HG02870 (cell line): Measurements from ENCODE around the gene DPEP3.

Source experiments
- ATAC-seq: cut with Tn5 transposase; IDR thresholded peaks from one replicate; pipeline ENCODE4 v1.9.1; 2021; ENCODE audit warnings: mild to moderate bottlenecking, moderate library complexity; ENCODE audit not compliant: unreplicated experiment

The DPEP3 gene

GRCh38 chr16:67967958-67968399 is 12.3 kb downstream of the DPEP3 start:
- ATAC-seq, result peak; percentile 23

- no peak for ATAC-seq
These were observed 12.9 kb downstream of the DPEP3 start for GRCh38 chr16:67967183-67967957.

DNA sequence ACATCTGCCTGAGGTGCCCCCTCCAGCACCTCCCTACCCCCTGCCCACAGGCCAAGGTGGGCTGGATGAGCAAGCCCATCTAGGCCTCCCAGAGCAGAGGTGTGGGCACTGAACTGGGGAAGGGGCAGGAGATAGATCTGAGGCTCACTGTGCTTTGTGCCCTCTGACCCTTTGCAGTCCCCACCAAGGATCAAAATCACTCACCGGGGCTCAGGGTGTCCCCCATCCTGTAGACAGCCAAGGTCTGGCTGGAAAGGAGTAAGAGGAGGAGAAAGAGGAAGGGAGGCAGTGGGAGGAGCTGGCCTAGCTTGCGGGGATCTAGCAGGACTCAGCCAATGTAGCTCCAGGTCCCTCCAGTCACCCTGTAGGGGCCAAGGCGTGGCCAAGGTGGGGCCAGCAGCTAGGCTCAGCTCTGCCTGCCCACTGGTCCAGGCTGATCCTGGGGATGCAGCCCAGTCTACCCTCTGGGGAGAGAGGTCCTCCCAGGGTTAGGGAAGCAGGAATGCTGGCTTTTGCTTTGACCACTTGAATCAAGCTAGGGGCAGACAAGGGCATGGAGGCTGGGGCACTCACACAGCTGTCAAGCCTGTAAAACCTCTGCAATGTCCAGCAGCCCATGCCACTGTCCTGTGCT is 13.6 kb downstream of the DPEP3 start:
- ATAC-seq, result no peak

DNA sequence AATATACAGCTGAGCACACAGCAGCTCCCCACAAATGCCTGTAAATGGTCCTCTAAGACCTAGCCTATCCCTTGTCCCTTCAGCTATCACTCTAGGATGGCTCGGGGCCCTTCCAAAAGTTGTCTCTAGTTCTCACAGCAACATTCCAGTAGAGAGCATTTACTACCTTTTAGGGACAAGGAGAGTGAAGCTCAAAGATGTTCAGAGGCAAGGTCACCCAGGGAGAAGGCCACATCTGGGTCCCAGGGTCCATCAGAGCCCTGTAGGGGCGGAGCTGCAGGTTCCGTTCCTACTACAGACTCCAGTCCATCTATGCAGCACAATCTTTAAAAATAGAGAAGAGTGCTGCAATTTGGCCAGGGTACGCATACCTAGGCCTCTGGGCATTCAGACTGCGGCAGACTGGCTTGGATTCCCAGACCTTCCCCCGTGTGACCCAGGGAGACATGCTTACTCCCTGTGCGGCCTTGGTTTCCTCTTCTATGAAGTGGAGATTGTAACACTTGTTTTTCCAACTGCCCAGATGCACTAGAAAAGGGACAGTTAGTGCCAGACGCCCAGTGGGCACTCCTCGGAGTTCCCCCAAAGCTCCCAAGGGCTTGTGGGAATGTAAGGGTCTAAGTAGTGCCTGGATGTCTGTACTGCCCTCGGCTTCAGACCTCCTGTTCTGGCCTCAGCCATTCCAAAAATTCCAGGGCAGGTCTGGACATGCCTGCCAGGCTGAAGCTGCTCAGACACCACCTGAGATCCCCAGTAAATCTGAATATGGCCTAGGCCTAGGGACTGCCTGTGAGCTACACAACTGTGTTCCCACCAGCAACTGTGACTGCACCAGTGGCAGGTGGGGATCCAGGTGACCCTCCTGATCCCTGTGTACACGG is 14.4 kb downstream of the DPEP3 start:
- ATAC-seq, result no peak

- no peak for ATAC-seq
These were observed 15.7 kb downstream of the DPEP3 start for GRCh38 chr16:67964477-67965131.

DNA sequence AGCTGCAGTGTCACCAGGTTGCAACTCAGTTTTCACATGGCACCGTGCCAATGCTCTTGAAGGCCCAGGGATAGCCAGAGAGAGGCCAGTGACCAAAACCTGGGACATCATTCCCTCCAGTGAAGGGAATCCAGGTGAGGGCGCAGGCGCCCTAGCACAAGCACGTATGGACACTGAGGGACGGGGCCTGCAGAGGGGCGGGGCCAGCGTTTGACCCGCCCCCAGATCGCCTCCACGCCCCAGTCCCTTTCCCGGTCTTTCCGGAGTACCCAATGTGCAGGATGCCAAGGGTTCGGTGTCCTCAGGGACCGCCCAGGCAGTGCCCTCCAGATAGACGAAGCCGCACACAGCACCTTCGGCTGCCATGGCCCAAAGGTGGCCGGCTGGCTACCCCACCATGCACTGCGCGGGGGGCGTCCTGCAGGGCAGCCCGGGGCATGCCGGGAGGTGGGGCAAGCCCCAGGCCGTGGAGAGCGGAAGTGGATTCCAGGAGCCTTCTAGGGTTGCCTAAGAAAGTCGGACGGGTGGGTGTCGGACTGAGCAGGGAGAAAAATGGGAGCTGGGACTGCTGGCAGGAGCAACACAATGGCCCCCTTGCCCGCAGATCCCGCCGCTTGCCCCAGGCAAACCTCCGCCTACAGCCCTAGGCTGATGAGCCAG is 16.5 kb downstream of the DPEP3 start:
- no peak for ATAC-seq

GRCh38 chr16:67963292-67963661 is 17.0 kb downstream of the DPEP3 start:
- ATAC-seq, result no peak

DNA sequence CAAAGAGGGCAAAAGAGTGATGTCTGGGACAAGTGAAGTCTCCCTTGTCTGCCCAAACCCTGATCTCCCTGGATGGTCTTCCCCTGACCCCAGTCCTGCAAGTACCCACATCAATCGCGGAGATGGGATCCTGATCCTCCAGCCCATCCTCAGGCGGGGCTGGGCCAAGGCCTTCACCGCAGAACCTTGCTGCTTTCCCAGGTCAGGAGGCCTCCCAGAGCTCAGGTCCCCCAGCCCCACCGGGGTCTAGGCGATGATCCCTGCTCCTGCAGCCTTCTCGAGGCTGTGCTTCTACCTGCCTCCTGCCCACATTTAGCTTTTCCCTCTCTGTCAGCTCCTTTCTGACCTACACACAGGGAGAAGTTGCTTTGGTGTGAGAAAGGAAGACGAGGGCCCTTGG is 18.2 kb downstream of the DPEP3 start:
- ATAC-seq, result no peak

DNA sequence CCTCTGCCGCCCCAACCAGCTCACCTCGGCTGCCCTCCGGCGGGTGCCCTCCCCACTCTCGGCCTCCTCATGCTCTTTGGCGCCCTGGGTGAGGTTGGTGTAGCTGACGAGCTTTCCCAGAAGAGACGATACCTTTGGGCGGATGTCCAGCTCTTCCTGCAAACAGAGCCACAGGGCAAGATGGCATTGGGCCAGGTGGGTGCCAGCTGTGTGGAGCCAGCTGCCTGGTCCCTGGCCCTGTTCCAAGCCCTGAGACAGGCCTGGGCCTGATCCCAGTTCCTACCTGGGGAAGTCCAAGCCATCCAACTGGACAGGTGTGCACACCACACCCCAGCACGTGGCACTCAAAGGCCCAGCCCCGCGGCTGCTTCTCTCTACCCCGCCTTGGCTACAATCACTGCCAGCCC is 18.7 kb downstream of the DPEP3 start:
- ATAC-seq, result no peak

GRCh38 chr16:67959536-67960329 is 20.6 kb downstream of the DPEP3 start:
- ATAC-seq, result no peak

GRCh38 chr16:67957622-67958021 is 22.7 kb downstream of the DPEP3 start:
- no peak for ATAC-seq

DNA sequence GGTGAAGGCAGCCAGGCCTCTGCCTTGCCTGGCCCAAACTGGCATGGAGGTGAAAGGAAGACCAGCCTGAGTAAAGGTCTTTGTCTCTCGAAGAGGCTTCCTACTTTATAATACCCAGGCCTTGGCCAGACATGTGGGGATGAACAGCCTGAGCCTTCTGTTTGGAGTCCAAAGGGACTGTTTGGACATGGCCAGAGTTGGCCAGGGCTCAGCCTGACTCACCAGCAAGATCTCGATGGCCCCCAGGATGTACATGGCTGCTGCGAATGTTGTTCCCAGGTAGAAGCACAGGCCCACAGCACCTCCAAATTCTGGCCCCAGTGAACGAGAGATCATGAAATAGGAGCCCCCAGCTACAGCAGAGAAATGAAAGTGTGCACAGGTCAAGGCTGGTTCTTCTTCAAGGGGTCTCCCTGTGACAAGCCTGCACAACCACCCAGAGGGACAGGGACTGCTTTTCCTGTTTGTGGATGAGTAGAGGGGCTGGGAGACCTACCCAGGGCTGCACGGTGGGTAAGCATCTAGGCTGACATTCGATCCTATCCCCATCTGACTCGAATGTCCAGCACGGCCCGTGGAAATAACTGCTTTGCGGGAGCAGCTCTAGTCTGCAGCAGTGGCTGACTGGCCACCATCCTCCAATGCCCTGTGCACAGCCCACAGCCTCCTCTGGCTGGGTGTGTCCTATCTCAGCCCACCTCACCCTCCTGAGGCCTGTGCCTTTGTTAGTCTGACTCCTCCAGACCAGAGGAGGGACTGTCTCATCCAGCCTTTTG is 25.7 kb downstream of the DPEP3 start:
- ATAC-seq, result no peak

- ATAC-seq, result no peak
These were observed 26.5 kb downstream of the DPEP3 start for GRCh38 chr16:67953641-67954375.

DNA sequence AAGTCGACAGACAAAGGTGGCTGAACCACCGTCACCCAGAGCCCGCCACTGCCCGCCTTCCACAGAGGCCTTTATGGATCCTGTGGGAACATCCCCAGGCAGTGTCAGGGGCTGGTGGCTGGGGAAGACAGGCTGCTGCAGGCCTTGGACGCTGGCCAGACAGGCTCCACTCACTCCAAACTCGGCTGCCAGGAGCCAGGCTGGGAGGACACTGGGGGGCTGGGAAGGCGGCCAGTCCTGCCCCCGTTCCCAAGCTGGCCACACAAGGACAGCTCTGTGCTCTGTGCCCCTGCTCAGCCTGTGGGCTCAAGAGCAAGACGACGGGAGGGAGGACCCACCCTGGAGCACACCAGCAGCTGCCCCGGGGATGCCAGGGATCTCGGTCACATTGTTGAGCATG is 28.8 kb downstream of the DPEP3 start:
- no peak for ATAC-seq

DNA sequence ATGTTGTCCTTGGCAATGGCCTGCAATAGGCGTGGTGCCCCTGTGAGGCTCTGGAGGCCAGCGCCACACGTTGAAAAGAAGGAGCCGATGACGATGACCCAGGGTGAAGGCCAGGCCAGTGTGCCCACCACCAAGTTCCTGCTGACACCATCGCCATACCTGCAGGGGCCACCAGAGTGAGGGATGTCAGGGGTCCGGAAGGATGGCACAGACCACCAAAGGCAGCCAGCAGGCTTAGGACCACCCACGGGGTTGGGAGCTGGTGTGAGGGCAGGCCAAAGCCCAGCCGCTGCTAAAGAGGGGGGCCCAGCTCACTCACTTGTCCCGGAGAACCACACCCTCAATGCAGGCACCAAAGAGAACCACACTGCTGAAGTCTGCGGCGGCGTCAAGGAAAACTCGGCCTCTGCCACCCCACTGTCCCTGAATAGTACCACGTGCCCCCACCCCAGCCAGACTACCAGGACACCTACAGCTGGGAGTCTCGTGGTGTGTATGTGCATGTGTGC is 29.9 kb downstream of the DPEP3 start:
- ATAC-seq, result no peak

- ATAC-seq, result no peak
These were observed 30.7 kb downstream of the DPEP3 start for GRCh38 chr16:67949645-67950044.

DNA sequence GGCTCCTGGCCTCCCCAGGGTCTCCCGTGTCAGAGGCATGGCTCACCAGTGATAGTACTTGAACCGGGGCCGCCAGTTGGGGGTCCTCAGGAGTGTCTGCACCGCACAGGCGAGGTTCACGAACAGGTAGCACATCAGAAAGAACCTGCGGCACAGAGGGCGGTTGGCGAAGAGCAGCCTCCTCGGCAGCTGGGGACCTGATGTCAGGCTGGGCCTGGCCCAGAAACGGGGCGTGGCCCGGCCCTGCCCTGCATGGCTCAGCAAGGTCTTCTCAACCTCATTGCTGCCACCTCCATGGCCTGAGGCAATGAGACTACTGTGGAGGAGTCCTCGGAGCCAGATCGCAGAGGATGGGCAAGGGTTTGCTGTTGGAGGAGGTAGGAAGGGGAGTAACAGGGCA is 32.3 kb downstream of the DPEP3 start:
- no peak for ATAC-seq

GRCh38 chr16:67946966-67947558 is 33.2 kb downstream of the DPEP3 start:
- no peak for ATAC-seq
